Breast epithelium (tissue), 3 donors: ENCODE data around the gene HOXD9.
A peak's percentile ranks its signal among the peaks of the same experiment; 100 is the strongest.

Experiments used
- CTCF ChIP-seq, 3 donors: fragments of 450-650 bp; IDR thresholded peaks; one replicate each; pipeline ENCODE4 v1.5.1; 2016 to 2017; ENCODE audit warnings: antibody characterized with exemption in 3 of 3, mild to moderate bottlenecking in 3 of 3, moderate library complexity in 3 of 3
- POLR2AphosphoS5 ChIP-seq, 3 donors: sonication (generic); formaldehyde crosslinking; IDR thresholded peaks; one replicate each; pipeline ENCODE4 v1.6.1; 2017; ENCODE audit warnings: antibody characterized with exemption in 3 of 3

- TF ChIP-seq POLR2AphosphoS5 (IDR thresholded peaks at IDR 0.05) (peak in 2 of 3 donors; percentile 38 to 46), CTCF (IDR thresholded peaks at IDR 0.05) (no peak)
Observed at GRCh38 chr2:176122683-176123410, at the start of gene HOXD9.
